Measurements from ENCODE around the gene RUFY4.

DNA sequence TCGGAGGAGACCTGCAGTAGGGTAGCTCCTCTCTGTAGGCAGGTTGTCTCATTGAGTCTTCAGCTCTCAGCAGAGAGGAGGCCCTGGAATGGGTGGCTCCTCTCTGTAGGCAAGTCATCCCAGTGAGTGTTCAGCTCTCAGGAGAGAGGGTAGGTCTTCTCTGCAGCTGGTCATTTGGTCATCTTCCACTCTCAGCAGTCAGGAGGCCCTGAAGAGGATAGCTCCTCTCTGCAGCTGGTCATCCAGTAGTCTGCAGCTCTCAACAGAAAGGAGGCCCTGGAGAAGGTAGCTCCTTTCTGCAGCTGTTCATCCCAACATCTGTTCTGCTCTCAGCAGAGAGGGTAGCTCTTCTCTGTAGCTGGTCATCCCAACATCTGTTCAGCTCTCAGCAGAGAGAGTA, 26.0 kb upstream of the RUFY4 start:
- TF ChIP-seq TAF1 (IDR thresholded peaks at IDR 0.05; ENCODE audit: borderline replicate concordance, insufficient read depth, low read length) (no peak), POLR2AphosphoS5 (IDR thresholded peaks at IDR 0.05; ENCODE audit: low read depth, low read length) (no peak)
